ENCODE results near the gene SLC35E1.

GRCh38 chr19:16591803-16592556 is 19.8 kb upstream of the SLC35E1 start:
- TF ChIP-seq CTCF (conservative IDR thresholded peaks at IDR 0.05; ENCODE audit: low read depth in 2 of 2) (no peak), CREB1 (CRISPR knock-in tag; IDR thresholded peaks at IDR 0.05; ENCODE audit: low read depth) (no peak), POLR2AphosphoS5 (IDR thresholded peaks at IDR 0.05; ENCODE audit: low read depth) (no peak), EZH2phosphoT487 (IDR thresholded peaks at IDR 0.05; ENCODE audit: unreplicated experiment) (no peak), EZH2 (IDR thresholded peaks at IDR 0.05; ENCODE audit: low read depth, unreplicated experiment) (no peak), NANOG (IDR thresholded peaks at IDR 0.05; ENCODE audit: borderline replicate concordance) (no peak), ZNF331 (CRISPR knock-in tag; IDR thresholded peaks at IDR 0.05; ENCODE audit: low read depth) (no peak), JUNB (IDR thresholded peaks at IDR 0.05; ENCODE audit: unreplicated experiment) (no peak), REST (IDR thresholded peaks at IDR 0.05; ENCODE audit: unreplicated experiment) (no peak)
